Lower lobe of right lung (tissue), 2 donors: ENCODE results near the gene KRTAP19-1. TPM values are rescaled to one million over a fixed set of nuclear protein-coding genes. Genes with fewer than 3 reads are reported as not detected.

Source experiments
- ATAC-seq, 2 donors: fragments of 200-7000 bp; cut with Tn5 transposase; one replicate each; pipeline ENCODE4 v1.9.1; 2020 to 2022; ENCODE audit warnings: mild to moderate bottlenecking in 2 of 2, moderate library complexity in 2 of 2
- DNase-seq: peaks from one replicate; pipeline ENCODE4 v3.0.0-alpha.2; 2020
- H3K27ac ChIP-seq: fragments of 200-600 bp; one replicate; pipeline ENCODE4 v1.8.0; 2022
- H3K27me3 ChIP-seq: fragments of 200-600 bp; one replicate; pipeline ENCODE4 v1.8.0; 2022; ENCODE audit warnings: low read depth
- H3K36me3 ChIP-seq: fragments of 200-600 bp; one replicate; pipeline ENCODE4 v1.8.0; 2022; ENCODE audit warnings: mild to moderate bottlenecking
- H3K4me1 ChIP-seq: fragments of 200-600 bp; one replicate; pipeline ENCODE4 v1.8.0; 2022
- H3K4me3 ChIP-seq: fragments of 200-600 bp; one replicate; pipeline ENCODE4 v1.8.0; 2022; ENCODE audit warnings: mild to moderate bottlenecking
- H3K9me3 ChIP-seq: fragments of 200-600 bp; one replicate; pipeline ENCODE4 v1.8.0; 2022
- intact Hi-C: fragments of 100-400 bp; cut with DNase I; formaldehyde crosslinking; loops from one replicate; pipeline ENCODE4 v1.11.0; 2022
- total RNA-seq: library from RNA; stranded (reverse); fragmentation: NEBNext Ultra II Directional; extraction: Animal tissue kit (Norgen Biotek cat#: 25700); gene quantifications from one replicate; pipeline ENCODE4 v1.2.1, GENCODE V29; 2021
- TF ChIP-seq, protein P1 (sequence below): fragments of 200-600 bp; IDR thresholded peaks from one replicate; pipeline ENCODE4 v1.8.0; 2022; ENCODE audit warnings: antibody characterized with exemption, mild to moderate bottlenecking
- donor health status: DM: no; HTN: yes; CAD: no; lungs with severe emphysema.

KRTAP19-1 gene
- total RNA-seq, 1 donor from 2014 or later, result not detected

DNA sequence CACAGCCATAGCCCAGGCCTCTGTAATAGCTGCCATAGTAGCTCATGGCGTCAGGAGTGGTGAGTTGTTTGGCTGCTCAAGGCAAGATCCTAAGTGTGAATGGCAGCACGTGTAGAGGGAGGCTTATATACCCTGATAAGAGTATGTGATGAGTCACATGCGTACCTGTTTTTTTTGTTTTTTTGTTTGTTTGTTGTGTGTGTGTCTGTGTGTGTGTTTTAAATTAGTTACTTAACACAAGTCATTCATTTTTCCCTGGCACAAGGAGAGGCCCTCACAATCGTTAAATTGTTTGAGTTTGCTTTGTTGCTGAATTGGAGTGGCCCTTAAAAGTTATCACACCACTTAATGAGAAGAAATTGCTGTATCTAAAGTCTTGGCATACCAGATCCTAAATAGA is 16.9 kb upstream of the KRTAP19-1 start, which contains the start of gene KRTAP19-4:
TSS of gene KRTAP19-4 (minus strand) at position 101 of the 400 bp plus-strand sequence. CDS start at position 46, 55 bp downstream.
- DNase-seq, result no peak
- H3K9me3 ChIP-seq, result no peaks in the 10 kb centered on the region
- H3K27ac ChIP-seq, result no peak within 1 kb of the TSS
- no peaks in the 10 kb centered on the region for H3K27me3 ChIP-seq
- no peak for ATAC-seq
- H3K36me3 ChIP-seq, result no peaks in the 10 kb centered on the region
- intact Hi-C loops, result no loop called here
- no peak within 1 kb of the TSS for H3K4me3 ChIP-seq
- no peaks in the 10 kb centered on the region for H3K4me1 ChIP-seq
- TF ChIP-seq, protein P1, sequence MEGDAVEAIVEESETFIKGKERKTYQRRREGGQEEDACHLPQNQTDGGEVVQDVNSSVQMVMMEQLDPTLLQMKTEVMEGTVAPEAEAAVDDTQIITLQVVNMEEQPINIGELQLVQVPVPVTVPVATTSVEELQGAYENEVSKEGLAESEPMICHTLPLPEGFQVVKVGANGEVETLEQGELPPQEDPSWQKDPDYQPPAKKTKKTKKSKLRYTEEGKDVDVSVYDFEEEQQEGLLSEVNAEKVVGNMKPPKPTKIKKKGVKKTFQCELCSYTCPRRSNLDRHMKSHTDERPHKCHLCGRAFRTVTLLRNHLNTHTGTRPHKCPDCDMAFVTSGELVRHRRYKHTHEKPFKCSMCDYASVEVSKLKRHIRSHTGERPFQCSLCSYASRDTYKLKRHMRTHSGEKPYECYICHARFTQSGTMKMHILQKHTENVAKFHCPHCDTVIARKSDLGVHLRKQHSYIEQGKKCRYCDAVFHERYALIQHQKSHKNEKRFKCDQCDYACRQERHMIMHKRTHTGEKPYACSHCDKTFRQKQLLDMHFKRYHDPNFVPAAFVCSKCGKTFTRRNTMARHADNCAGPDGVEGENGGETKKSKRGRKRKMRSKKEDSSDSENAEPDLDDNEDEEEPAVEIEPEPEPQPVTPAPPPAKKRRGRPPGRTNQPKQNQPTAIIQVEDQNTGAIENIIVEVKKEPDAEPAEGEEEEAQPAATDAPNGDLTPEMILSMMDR, result no peak

DNA sequence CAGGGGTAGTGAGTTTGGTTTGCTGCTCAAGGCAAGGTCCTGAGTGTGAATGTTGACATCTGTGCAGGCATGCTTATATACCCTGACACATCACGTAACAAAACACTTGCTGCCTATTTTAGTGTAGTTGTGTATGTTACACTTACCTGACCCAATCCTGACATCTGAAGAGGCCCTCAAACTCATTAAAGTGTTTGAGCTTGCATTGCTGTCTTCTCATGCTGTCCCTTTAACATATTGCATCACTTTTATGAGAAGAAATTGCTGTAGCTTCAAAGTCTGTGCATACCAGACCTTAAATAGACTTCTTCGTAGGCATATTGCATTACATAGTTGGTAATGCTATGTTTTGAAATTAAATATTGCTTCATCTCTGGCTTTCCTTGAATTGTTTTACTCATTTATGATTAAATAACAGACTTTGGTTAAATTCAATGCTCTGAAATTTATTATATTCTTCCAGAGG is 11.8 kb upstream of the KRTAP19-1 start, which contains the start of gene KRTAP19-3:
TSS of gene KRTAP19-3 (minus strand) at position 51 of the 466 bp plus-strand sequence. CDS start 56 bp downstream, outside the sequence.
- Histone ChIP-seq H3K27me3 (no peaks in the 10 kb centered on the region), H3K4me1 (no peaks in the 10 kb centered on the region), H3K4me3 (no peak within 1 kb of the TSS), H3K27ac (no peak within 1 kb of the TSS), H3K36me3 (no peaks in the 10 kb centered on the region), H3K9me3 (no peaks in the 10 kb centered on the region)
- DNase-seq, result no peak
- ATAC-seq, result no peak
- TF ChIP-seq, protein P1, result no peak
- intact Hi-C loops, result no loop called here

DNA sequence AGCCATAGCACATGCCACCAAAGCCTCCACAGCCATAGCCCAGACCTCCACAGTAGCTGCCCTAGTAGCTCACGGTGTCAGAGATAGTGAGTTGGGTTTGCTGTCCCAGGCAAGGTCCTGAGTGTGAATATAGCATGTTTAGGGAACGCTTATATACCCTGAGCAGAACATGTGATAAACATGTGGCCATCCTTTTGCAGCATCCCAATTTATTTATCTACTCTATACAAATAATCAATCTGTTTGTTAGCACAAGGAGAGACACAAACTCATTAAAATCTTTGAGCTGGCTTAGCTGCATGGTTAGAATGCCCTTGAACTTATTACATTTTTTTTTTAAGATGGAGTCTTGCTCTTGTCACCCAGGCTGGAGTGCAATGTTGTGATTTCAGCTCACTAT is 7.2 kb upstream of the KRTAP19-1 start, which contains the start of gene KRTAP19-2:
TSS of gene KRTAP19-2 (minus strand) at position 101 of the 400 bp plus-strand sequence. CDS start at position 13, 88 bp downstream.
- no peak within 1 kb of the TSS for H3K4me3 ChIP-seq
- no peaks in the 10 kb centered on the region for H3K4me1 ChIP-seq
- no peak within 1 kb of the TSS for H3K27ac ChIP-seq
- H3K27me3 ChIP-seq, result no peaks in the 10 kb centered on the region
- intact Hi-C loops, result no loop called here
- TF ChIP-seq, protein P1, result no peak
- DNase-seq (no peak), ATAC-seq (no peak)
- H3K9me3 ChIP-seq, result no peaks in the 10 kb centered on the region
- no peaks in the 10 kb centered on the region for H3K36me3 ChIP-seq

DNA sequence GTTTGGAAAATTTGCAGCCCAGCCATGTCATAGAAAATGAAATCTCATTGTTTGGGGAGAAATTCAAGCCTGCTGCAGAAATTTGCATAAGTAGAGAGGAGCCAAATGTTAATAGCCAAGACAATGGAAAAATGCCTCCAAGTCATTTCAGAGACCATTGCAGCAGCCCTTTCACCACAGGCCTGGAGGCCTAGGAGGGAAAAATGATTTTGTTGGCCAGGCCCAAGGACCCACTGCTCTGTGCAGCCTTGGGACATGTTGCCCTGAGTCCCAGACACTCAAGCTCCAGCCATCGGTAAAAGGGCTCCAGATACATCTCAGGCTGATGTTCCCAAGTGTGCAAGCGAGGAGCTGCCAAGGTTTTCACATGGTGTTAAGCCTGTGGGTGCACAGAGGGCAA is 6.0 kb upstream of the KRTAP19-1 start:
- intact Hi-C loops, result no loop called here
- H3K4me1 ChIP-seq, result no peaks in the 10 kb centered on the region
- no peaks in the 10 kb centered on the region for H3K9me3 ChIP-seq
- no peak overlapping the region for H3K27ac ChIP-seq
- TF ChIP-seq, protein P1, result no peak
- no peaks in the 10 kb centered on the region for H3K36me3 ChIP-seq
- no peak overlapping the region for H3K4me3 ChIP-seq
- no peak for ATAC-seq
- no peaks in the 10 kb centered on the region for H3K27me3 ChIP-seq
- no peak for DNase-seq

DNA sequence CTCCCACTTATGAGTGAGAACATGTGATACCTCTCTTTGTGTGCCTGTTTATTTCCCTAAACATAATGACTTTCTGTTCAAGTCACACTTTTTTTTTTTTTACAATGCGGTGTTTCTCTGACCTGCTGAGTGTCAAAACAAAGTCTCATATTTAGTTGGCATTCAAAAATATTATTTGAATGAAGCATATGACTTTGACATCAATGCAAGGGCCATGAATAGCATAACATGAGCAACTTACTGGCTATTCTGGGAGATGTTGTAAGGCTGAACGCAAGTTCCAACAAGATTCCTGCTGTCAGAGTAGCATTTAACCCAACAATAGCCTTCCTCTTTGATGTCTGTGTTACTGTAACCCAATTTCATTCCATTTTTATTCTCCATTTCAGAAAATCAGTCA is 2.0 kb upstream of the KRTAP19-1 start:
- Histone ChIP-seq H3K4me1 (no peaks in the 10 kb centered on the region), H3K36me3 (no peaks in the 10 kb centered on the region), H3K9me3 (no peaks in the 10 kb centered on the region), H3K27ac (no peak overlapping the region), H3K4me3 (no peak overlapping the region), H3K27me3 (no peaks in the 10 kb centered on the region)
- TF ChIP-seq, protein P1, result no peak
- ATAC-seq, result no peak
- intact Hi-C loops, result no loop called here
- no peak for DNase-seq
